GM19467 (cell line): ENCODE measurements around the gene COG3.

Source experiments
- ATAC-seq: cut with Tn5 transposase; IDR thresholded peaks from one replicate; pipeline ENCODE4 v1.9.1; 2021; ENCODE audit warnings: mild to moderate bottlenecking, moderate library complexity; ENCODE audit not compliant: unreplicated experiment

Gene COG3

GRCh38 chr13:45544520-45544919 is 79.8 kb downstream of the COG3 start:
- no peak for ATAC-seq

GRCh38 chr13:45545686-45546409 is 81.1 kb downstream of the COG3 start:
- ATAC-seq = no peak

DNA sequence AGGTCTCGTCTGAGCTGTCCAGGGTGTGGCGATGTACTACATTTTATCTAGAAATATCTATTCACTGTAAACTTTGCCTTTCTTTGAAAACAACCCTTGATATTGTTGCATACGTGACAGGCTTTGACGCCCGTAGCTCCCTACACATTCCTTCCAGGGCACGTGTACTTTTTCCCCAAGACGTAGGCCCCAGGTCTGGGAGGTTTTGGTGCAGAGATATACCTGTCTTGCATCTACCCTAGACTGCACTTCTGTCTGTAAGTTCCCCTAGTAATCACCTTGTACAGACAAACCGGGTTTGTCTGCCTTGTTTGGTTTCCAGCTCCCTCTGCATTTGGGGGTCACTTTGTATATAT is 81.6 kb downstream of the COG3 start:
- ATAC-seq = no peak

GRCh38 chr13:45548281-45548680 is 83.5 kb downstream of the COG3 start:
- no peak for ATAC-seq

GRCh38 chr13:45554604-45555109 is 89.9 kb downstream of the COG3 start:
- no peak for ATAC-seq

DNA sequence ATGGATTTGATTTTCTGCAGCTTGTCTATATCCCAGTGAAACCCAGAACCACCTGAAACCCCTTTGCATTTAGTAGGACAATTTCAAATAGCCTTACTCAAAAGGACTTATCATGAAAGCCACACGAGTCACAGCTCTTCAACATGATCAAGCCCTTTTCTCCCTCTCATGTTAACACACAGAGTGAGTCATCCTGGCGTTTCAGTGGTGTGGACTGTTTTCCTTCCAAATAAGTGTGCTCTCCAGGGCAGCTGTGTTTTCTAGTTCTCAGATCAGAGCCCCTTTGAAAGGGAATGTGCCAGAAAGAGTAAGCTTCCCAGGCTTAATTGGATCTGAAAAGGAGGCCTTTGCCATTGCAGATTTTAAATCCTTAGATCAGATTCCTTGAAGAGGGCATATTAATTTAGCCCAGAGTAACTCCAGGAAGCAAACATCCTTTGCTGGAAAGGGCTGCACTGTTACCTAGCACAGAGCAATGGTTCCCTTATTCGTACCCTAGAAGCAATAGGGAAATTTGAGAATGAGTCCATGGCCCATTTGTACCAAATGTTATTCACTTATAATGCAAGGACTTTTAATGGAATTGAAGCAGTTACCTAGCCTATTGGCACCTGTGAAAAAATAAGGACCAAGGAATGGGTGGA is 99.5 kb downstream of the COG3 start:
- ATAC-seq = no peak

- no peak for ATAC-seq
Observed at GRCh38 chr13:45565331-45565730, 100.6 kb downstream of the COG3 start.

DNA sequence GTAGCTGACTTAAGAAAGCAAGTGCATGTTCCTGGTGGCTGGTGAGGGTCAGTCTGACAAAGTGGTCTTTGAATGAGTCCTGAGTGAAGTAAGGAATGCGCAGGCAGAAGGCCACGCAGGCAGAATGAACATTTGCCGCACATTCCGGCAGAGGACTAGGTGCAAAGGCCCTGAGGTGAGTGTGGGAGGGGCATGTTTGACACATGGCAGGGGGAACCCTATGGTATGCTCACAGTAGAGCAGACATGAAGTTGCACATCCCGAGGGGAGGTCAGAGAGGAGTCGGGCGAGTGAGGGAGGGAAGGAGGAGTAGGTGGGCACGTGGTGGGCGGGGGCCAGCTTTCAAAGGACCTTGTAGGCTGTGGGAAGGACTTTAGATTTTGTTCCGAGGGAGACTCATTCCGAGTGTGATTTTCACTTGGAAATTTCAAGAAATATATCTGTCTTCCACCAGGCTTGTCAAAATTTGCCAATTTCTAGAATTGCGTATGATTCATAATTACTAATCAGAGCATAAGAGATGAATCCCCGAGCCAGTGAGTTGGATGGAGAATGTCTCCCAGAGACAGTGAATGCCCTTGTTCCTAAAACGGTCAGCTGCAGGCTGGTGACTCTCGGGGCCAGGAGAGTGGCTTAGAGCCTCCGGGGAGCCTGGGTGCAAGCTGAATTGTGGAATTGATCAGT is 110.5 kb downstream of the COG3 start:
- ATAC-seq = no peak

DNA sequence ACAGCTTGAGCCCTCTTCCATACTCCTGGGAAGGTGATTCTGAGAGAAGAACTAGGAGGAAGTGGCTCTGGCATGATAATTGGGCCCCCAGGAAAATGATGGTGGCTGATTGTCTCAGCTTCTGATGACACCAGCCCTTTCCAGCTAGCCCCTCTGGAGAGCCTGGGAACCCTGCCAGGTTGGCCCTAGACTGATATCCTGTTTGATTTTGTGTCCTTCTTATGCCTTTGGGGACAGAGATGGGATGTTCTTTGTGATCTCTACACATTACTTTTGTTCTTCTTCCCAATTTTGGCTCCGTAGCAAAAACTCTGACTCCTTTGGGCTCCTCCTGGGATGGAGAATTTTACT is 111.1 kb downstream of the COG3 start:
- no peak for ATAC-seq

GRCh38 chr13:45576466-45576865 is 111.7 kb downstream of the COG3 start:
- no peak for ATAC-seq

GRCh38 chr13:45582408-45583076 is 117.8 kb downstream of the COG3 start:
- ATAC-seq = no peak

GRCh38 chr13:45584816-45585215 is 120.1 kb downstream of the COG3 start:
- no peak for ATAC-seq
